Activated T-helper 1 cell treated with anti-CD3 and anti-CD28 coated beads, Interleukin-12 subunit alpha, Interleukin-12 subunit beta, Interleukin-2, Interleukin-4 antibody, amounts not matched to agents 30 ng/mL and 10 ng/mL and 1 ng/mL, durations not matched to agents 14 hours and 24 hours and 36 hours (primary cell): ENCODE results near the gene XDH. TPM values are rescaled to one million over a fixed set of nuclear protein-coding genes. Genes with fewer than 3 reads are reported as not detected.

Experiments used
- DNase-seq: peaks from one replicate; pipeline ENCODE4 v3.0.0; 2021; ENCODE audit warnings: low spot score
- H3K27ac Mint-ChIP-seq: one replicate; pipeline ENCODE4 v1.8.0; 2021; ENCODE audit warnings: mild to moderate bottlenecking, mixed read lengths
- H3K27me3 Mint-ChIP-seq: one replicate; pipeline ENCODE4 v1.8.0; 2022; ENCODE audit warnings: mild to moderate bottlenecking, moderate library complexity, mixed read lengths; ENCODE audit not compliant: insufficient read depth
- H3K36me3 Mint-ChIP-seq: one replicate; pipeline ENCODE4 v1.8.0; 2021; ENCODE audit warnings: low read depth, mixed read lengths
- H3K4me1 Mint-ChIP-seq: one replicate; pipeline ENCODE4 v1.8.0; 2021; ENCODE audit warnings: low read depth, mixed read lengths
- H3K4me3 Mint-ChIP-seq: one replicate; pipeline ENCODE4 v1.8.0; 2021; ENCODE audit warnings: mild to moderate bottlenecking, moderate library complexity, mixed read lengths
- H3K9me3 Mint-ChIP-seq: one replicate; pipeline ENCODE4 v1.8.0; 2021; ENCODE audit warnings: mixed read lengths
- intact Hi-C: fragments of 100-400 bp; cut with micrococcal nuclease; formaldehyde crosslinking; loops from one replicate; pipeline ENCODE4 v1.15.1; 2024
- total RNA-seq: library from RNA; stranded (reverse); gene quantifications from 2 replicates; pipeline ENCODE4 v1.2.3, GENCODE V29; 2022

Gene XDH
- total RNA-seq, 1 donor from 2014 or later: not detected

GRCh38 chr2:31420936-31421335, 6.4 kb upstream of the XDH start:
- no peak overlapping the region for H3K27ac Mint-ChIP-seq

GRCh38 chr2:31419386-31419785, 4.8 kb upstream of the XDH start:
- no peak for DNase-seq
- H3K27me3 Mint-ChIP-seq: peaks cover 13% of the 10 kb centered on the region
- H3K4me3 Mint-ChIP-seq: no peak overlapping the region
- intact Hi-C loops: no loop called here
- H3K4me1 Mint-ChIP-seq: peaks cover 14% of the 10 kb centered on the region
- H3K9me3 Mint-ChIP-seq: peaks cover 18% of the 10 kb centered on the region
- no peak overlapping the region for H3K27ac Mint-ChIP-seq
- no peaks in the 10 kb centered on the region for H3K36me3 Mint-ChIP-seq

More at GRCh38 chr2:31420936-31421335, 6.4 kb upstream of the XDH start:
- no peak overlapping the region for H3K4me3 Mint-ChIP-seq
- peaks cover 4% of the 10 kb centered on the region for H3K27me3 Mint-ChIP-seq
- no peaks in the 10 kb centered on the region for H3K36me3 Mint-ChIP-seq
- DNase-seq: no peak
- H3K4me1 Mint-ChIP-seq: peaks cover 8% of the 10 kb centered on the region
- H3K9me3 Mint-ChIP-seq: peaks cover 18% of the 10 kb centered on the region
- intact Hi-C loops: no loop called here

- no peaks in the 10 kb centered on the region for H3K36me3 Mint-ChIP-seq
- H3K4me1 Mint-ChIP-seq: peaks cover 18% of the 10 kb centered on the region
- H3K27ac Mint-ChIP-seq: no peak overlapping the region
- H3K9me3 Mint-ChIP-seq: peaks cover 18% of the 10 kb centered on the region
- DNase-seq: no peak
- peaks cover 17% of the 10 kb centered on the region for H3K27me3 Mint-ChIP-seq
- intact Hi-C loops: no loop called here
- no peak overlapping the region for H3K4me3 Mint-ChIP-seq
Measured at GRCh38 chr2:31415421-31415820, 879 bp upstream of the XDH start.

GRCh38 chr2:31413862-31414550, 536 bp downstream of the XDH start:
- no peak for DNase-seq
- Mint-ChIP-seq H3K36me3 (no peaks in the 10 kb centered on the region), H3K4me1 (peaks cover 18% of the 10 kb centered on the region), H3K27me3 (peaks cover 20% of the 10 kb centered on the region), H3K9me3 (peaks cover 9% of the 10 kb centered on the region), H3K27ac (no peak overlapping the region), H3K4me3 (no peak overlapping the region)
- intact Hi-C loops: no loop called here

DNA sequence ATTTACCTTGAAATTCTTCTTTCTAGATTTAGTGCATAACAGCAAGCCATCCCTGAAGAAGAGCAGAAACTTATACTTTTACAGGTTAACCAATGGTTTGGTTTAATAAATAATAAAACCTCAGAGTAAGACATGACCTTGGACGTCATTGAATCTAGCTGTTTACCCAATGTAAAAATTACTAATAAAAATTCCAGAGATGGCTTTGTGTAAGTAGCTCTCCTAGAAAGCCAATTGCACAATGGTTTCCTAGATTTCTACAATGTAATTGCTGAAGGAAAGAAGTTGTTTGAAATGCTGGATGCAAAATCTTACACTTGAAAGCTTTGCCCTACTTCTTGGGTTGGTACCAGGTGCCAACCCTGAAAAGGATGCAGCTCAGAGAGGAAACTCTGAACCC, 1.5 kb downstream of the XDH start:
- H3K27me3 Mint-ChIP-seq: peaks cover 20% of the 10 kb centered on the region
- H3K36me3 Mint-ChIP-seq: no peaks in the 10 kb centered on the region
- no peaks in the 10 kb centered on the region for H3K9me3 Mint-ChIP-seq
- intact Hi-C loops: no loop called here
- no peak overlapping the region for H3K4me3 Mint-ChIP-seq
- H3K27ac Mint-ChIP-seq: no peak overlapping the region
- peaks cover 18% of the 10 kb centered on the region for H3K4me1 Mint-ChIP-seq
- no peak for DNase-seq

DNA sequence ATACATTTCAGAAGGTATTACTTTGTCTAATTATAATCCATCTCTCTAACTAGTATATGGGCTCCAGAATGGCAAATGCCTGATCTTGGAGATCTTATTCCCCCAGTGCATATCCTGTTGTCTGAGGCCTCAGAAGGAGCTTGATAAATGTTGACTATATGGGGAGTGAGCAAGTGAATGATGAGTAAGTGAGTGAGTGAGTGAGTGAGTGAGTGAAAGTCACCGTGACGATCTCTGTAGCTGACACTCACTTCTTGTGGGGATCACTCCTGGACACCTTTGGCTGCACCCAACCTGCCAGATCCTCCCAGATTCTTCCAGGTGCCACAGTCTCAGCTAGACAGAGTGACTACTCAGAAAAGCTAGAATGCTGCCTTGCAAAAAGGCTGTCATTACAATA, 2.8 kb downstream of the XDH start:
- intact Hi-C loops: no loop called here
- no peaks in the 10 kb centered on the region for H3K36me3 Mint-ChIP-seq
- peaks cover 17% of the 10 kb centered on the region for H3K4me1 Mint-ChIP-seq
- no peak for DNase-seq
- no peaks in the 10 kb centered on the region for H3K9me3 Mint-ChIP-seq
- no peak overlapping the region for H3K27ac Mint-ChIP-seq
- peaks cover 27% of the 10 kb centered on the region for H3K27me3 Mint-ChIP-seq
- no peak overlapping the region for H3K4me3 Mint-ChIP-seq

GRCh38 chr2:31406593-31407385, 7.8 kb downstream of the XDH start:
- Mint-ChIP-seq H3K4me1 (no peaks in the 10 kb centered on the region), H3K27ac (no peak overlapping the region), H3K4me3 (no peak overlapping the region), H3K9me3 (no peaks in the 10 kb centered on the region), H3K27me3 (peaks cover 12% of the 10 kb centered on the region), H3K36me3 (no peaks in the 10 kb centered on the region)
- intact Hi-C loops: no loop called here
- no peak for DNase-seq

- Mint-ChIP-seq H3K4me3 (no peak overlapping the region), H3K9me3 (no peaks in the 10 kb centered on the region), H3K4me1 (no peaks in the 10 kb centered on the region), H3K27ac (no peak overlapping the region), H3K36me3 (no peaks in the 10 kb centered on the region), H3K27me3 (peaks cover 10% of the 10 kb centered on the region)
- DNase-seq: no peak
- intact Hi-C loops: no loop called here
Measured at GRCh38 chr2:31404827-31405226, 9.7 kb downstream of the XDH start.

DNA sequence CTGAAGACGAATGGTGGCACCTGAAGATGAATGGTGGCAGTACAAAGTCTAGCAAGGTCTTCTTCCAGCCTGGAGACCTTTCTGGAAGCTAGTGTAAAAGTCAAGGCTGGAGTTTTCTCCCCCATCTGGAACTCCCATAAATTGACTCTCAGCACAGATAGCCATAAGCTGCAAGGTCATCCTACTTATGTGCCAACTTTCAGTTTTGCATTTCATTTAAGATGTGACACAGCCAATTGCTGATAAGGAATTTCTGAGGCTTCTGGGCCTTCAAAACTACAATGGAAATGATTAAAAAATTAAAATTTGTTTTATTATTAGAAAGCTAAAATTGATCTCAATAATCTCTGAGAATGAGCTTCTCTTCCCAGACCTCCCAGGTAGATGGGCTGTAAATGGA, 10.2 kb downstream of the XDH start:
- no peak overlapping the region for H3K4me3 Mint-ChIP-seq
- H3K27ac Mint-ChIP-seq: no peak overlapping the region
- intact Hi-C loops: no loop called here
- no peak for DNase-seq
- H3K9me3 Mint-ChIP-seq: no peaks in the 10 kb centered on the region
- no peaks in the 10 kb centered on the region for H3K36me3 Mint-ChIP-seq
- H3K4me1 Mint-ChIP-seq: no peaks in the 10 kb centered on the region
- H3K27me3 Mint-ChIP-seq: peaks cover 8% of the 10 kb centered on the region

- Mint-ChIP-seq H3K4me3 (no peak overlapping the region), H3K36me3 (no peaks in the 10 kb centered on the region), H3K27me3 (peaks cover 6% of the 10 kb centered on the region), H3K4me1 (no peaks in the 10 kb centered on the region), H3K27ac (no peak overlapping the region), H3K9me3 (no peaks in the 10 kb centered on the region)
- DNase-seq: no peak
- intact Hi-C loops: no loop called here
Measured at GRCh38 chr2:31402388-31402787, 12.2 kb downstream of the XDH start.

GRCh38 chr2:31401580-31401979, 13.0 kb downstream of the XDH start:
- H3K4me1 Mint-ChIP-seq: no peaks in the 10 kb centered on the region
- H3K9me3 Mint-ChIP-seq: no peaks in the 10 kb centered on the region
- H3K4me3 Mint-ChIP-seq: no peak overlapping the region
- H3K36me3 Mint-ChIP-seq: no peaks in the 10 kb centered on the region
- intact Hi-C loops: no loop called here
- no peak for DNase-seq
- H3K27me3 Mint-ChIP-seq: no peaks in the 10 kb centered on the region
- no peak overlapping the region for H3K27ac Mint-ChIP-seq

GRCh38 chr2:31398881-31399280, 15.7 kb downstream of the XDH start:
- DNase-seq: no peak
- no peak overlapping the region for H3K4me3 Mint-ChIP-seq
- H3K27me3 Mint-ChIP-seq: no peaks in the 10 kb centered on the region
- H3K36me3 Mint-ChIP-seq: no peaks in the 10 kb centered on the region
- H3K27ac Mint-ChIP-seq: no peak overlapping the region
- H3K9me3 Mint-ChIP-seq: no peaks in the 10 kb centered on the region
- intact Hi-C loops: no loop called here
- no peaks in the 10 kb centered on the region for H3K4me1 Mint-ChIP-seq

GRCh38 chr2:31397094-31397493, 17.4 kb downstream of the XDH start:
- no peak overlapping the region for H3K27ac Mint-ChIP-seq
- no peaks in the 10 kb centered on the region for H3K9me3 Mint-ChIP-seq
- DNase-seq: no peak
- no peak overlapping the region for H3K4me3 Mint-ChIP-seq
- H3K4me1 Mint-ChIP-seq: no peaks in the 10 kb centered on the region
- peaks cover 2% of the 10 kb centered on the region for H3K27me3 Mint-ChIP-seq
- no peaks in the 10 kb centered on the region for H3K36me3 Mint-ChIP-seq
- intact Hi-C loops: no loop called here
